Activated CD8-positive, alpha-beta memory T cell treated with anti-CD3 and anti-CD28 coated beads for 4 hours (primary cell): ENCODE measurements around the gene FAM241A.
"Not testable (repeated sequence)": the region's sequence is repeated elsewhere in the genome, so short reads cannot be mapped to it uniquely, and the experiment has no call there.

Source experiments
- DNase-seq, 2 donors: peaks; one replicate each; pipeline ENCODE4 v3.0.0-alpha.2; 2020; ENCODE audit warnings: low read depth in 2 of 2

Gene FAM241A

GRCh38 chr4:112173593-112174558 lies 28.6 kb downstream of the FAM241A start:
- DNase-seq, result no peak

- no peak for DNase-seq
These were observed 30.6 kb downstream of the FAM241A start for GRCh38 chr4:112175840-112176239.

GRCh38 chr4:112176596-112176995 lies 31.3 kb downstream of the FAM241A start:
- DNase-seq, result no peak

- DNase-seq, result not testable (repeated sequence)
These were observed 33.5 kb downstream of the FAM241A start for GRCh38 chr4:112178741-112179140.

GRCh38 chr4:112181358-112182000 lies 36.2 kb downstream of the FAM241A start:
- no peak for DNase-seq

GRCh38 chr4:112182604-112183003 lies 37.4 kb downstream of the FAM241A start:
- no peak for DNase-seq

- no peak for DNase-seq
These were observed 38.0 kb downstream of the FAM241A start for GRCh38 chr4:112183252-112183651.

GRCh38 chr4:112184438-112184837 lies 39.2 kb downstream of the FAM241A start:
- DNase-seq, result no peak

GRCh38 chr4:112185334-112185733 lies 40.1 kb downstream of the FAM241A start:
- DNase-seq, result no peak

- no peak for DNase-seq
These were observed 40.8 kb downstream of the FAM241A start for GRCh38 chr4:112185740-112186670.

GRCh38 chr4:112189754-112190153 lies 44.5 kb downstream of the FAM241A start:
- no peak for DNase-seq

- no peak for DNase-seq
These were observed 45.4 kb downstream of the FAM241A start for GRCh38 chr4:112190684-112191083.

GRCh38 chr4:112196461-112196860 lies 51.2 kb downstream of the FAM241A start:
- DNase-seq, result no peak

GRCh38 chr4:112199041-112199440 lies 53.8 kb downstream of the FAM241A start:
- no peak for DNase-seq

GRCh38 chr4:112201915-112202505 lies 56.8 kb downstream of the FAM241A start:
- no peak for DNase-seq

- no peak for DNase-seq
These were observed 58.3 kb downstream of the FAM241A start for GRCh38 chr4:112203593-112203992.

- no peak for DNase-seq
These were observed 61.2 kb downstream of the FAM241A start for GRCh38 chr4:112206431-112206830.

- DNase-seq, result not testable (repeated sequence)
These were observed 63.2 kb downstream of the FAM241A start for GRCh38 chr4:112208137-112209095.

- no peak for DNase-seq
These were observed 65.5 kb downstream of the FAM241A start for GRCh38 chr4:112210777-112211176.

GRCh38 chr4:112213091-112213490 lies 67.8 kb downstream of the FAM241A start:
- no peak for DNase-seq
